NCI-H748 (cell line): ENCODE data around the gene SPRR2E.

Experiments used
- DNase-seq: peaks from one replicate; lab custom pipeline; 2025; ENCODE audit not compliant: unreplicated experiment; lab: John Stamatoyannopoulos, UW

SPRR2E gene

DNA sequence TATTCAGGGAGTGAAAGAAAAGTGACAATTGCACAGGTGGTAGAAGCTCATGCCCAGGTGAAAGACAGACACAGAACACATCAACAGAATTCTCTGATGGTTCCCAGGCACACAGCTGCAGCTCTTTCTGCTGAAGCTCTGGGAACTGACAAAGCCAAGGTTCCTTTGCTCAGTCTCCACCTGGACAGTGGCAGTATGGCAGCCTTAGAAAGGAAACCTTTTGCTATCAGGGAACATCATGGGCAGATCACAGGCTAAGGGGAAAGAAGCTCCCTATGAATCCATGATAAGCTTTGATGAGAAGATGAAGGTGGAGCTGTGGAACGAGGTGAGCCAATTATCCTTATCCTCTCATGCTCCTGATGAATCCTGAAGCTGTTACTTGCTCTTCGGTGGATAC, 24.1 kb downstream of the SPRR2E start:
- no peak for DNase-seq

DNA sequence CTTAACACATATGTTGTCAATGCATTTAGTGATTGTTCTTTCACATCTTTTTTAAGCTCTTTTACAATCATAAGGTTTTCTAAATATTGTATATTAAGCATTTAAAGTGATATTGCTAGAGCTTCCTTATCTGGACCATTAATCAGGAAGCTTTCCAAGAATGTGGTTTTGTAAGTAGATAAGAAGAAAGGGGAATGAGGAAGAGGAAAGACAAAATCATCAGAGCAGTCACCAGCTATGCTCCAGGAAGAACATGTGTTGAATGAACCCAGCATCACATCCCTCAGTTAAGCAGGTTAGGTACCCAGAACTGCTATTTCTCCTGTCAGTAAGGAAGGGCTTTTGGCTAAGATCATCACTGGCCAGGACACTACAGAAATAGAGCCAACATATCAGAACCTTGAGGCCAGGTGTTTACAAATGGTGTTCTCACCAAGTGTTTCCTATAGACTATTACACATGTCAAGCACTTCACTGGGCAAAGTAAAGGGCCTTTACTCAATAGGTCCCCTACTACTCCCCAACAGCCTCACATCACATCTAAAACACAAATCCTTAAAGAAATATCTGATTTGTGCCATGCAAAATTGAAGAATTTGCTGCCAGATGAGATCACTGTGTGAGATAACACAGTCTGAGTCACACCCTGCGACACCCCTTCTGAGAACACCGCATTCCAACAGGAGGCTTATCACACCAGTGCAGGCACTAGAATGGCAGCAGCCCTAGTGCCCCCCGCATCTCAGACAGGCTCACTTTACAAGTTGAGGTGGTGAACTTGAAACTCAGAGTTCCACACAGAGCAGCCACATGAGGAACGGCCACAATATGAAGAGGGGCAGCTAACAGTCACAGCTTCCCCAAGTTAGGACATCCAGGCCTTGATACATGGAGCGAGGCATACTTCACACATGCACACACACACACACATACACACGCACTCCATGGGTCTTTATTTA, 35.2 kb downstream of the SPRR2E start:
- no peak for DNase-seq

DNA sequence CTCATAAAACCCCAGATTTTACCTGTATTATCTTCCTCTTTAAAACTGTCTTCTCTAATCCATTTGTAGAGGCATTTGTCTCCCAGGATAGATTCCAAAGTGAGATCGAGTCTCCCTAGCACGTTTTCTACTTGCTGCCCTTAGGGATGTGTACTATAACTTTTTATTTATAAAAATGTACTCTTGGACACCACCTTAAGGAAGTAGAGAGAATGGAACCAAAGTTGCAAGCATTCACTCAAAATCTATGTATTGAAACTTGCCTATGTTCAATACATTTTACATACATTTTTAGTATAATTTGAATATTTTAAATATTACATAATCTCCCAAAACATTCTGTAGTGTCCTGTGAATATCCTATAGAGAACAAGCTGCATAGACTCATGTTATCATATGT, 36.2 kb downstream of the SPRR2E start:
- DNase-seq, result no peak

DNA sequence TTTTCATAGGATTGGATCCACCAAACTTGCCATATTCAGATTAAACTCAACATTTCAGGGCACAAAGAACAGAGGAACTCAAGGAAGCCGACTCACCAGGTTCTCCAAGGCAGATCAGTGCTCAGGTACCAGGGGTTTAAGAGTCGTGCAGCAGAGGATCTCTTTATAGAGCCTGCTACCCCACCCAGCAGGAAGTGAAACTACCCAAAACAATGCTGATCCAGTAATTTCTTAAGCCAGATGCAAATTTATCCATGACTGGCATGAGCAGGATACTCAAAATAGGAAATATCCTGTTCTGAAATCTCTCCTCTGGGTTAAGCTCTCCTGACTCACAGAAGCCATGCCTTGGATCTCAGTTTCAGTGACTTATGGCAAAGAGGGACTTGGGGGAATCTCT, 37.0 kb downstream of the SPRR2E start, which contains the start of gene SPRR2A:
SPRR2A (minus strand) TSS at position 138 of the 400 bp plus-strand sequence. CDS start 777 bp downstream, outside the sequence.
- DNase-seq, result no peak

DNA sequence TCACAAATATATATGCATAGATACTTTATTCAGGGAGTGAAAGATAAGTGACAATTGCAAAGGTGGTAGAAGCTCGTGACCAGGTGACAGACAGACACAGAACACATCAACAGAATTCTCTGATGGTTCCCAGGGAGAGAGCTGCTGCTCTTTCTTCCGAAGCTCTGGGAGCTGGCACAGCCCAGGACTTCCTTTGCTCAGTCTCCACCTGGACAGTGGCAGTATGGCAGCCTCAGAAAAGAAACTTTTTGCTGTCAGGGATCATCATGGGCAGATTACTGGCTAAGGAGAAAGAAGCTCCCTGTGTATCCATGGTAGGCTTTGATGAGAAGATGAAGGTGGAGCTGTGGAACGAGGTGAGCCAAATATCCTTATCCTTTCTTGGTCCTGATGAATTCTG, 38.2 kb downstream of the SPRR2E start:
- peak; percentile 14 for DNase-seq

DNA sequence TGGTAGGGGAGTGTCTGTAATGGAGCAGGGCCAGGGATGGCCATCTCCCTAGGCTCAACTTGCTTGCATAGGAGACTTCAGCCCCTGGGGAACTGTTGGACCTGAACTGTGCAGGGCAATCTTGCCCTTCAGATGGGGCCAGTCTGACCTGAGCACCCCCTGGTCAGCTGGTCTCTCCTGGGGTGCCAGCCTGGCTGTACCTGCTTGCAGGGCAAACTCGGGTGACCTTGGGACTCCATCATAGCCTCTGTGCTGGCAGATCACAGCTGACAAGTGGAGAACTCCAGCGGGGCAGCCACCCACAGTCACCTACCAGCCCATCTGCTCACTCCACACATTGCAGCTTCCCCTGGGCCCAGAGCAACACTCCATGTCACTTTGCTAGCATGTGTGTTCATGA, 45.1 kb downstream of the SPRR2E start:
- DNase-seq, result no peak
